ENCODE measurements around the gene DMAP1. TPM values are rescaled to one million over a fixed set of nuclear protein-coding genes. Genes with fewer than 3 reads are reported as not detected.

DMAP1 gene
- total RNA-seq, 2 donors from 2014 or later = 23.6 to 25.4 TPM

- no peak for ATAC-seq
- no peak for DNase-seq
- intact Hi-C loops (cut with DNase I) = no loop called here
Observed at GRCh38 chr1:44266400-44267344, 53.4 kb downstream of the DMAP1 start.

- intact Hi-C loops (cut with DNase I) = no loop called here
- DNase-seq (no peak), ATAC-seq (no peak)
Observed at GRCh38 chr1:44267438-44267837, 54.2 kb downstream of the DMAP1 start.

GRCh38 chr1:44268054-44268453 is 54.8 kb downstream of the DMAP1 start:
- no peak for ATAC-seq
- no peak for DNase-seq
- intact Hi-C loops (cut with DNase I) = no loop called here

Other genes starting within 250 kb of the DMAP1 start
- 10 to 100 TPM; 14.1 to 20.9 TPM for gene DPH2, start 243.5 kb upstream of the DMAP1 start, total RNA-seq
- 100 to 1,000 TPM in 1 of 2 donors, 10 to 100 TPM in 1; 96.5 to 113 TPM for gene ATP6V0B, start 238.5 kb upstream of the DMAP1 start, total RNA-seq
- gene B4GALT2, start 234.3 kb upstream of the DMAP1 start, total RNA-seq = 10 to 100 TPM; 35.5 to 44.2 TPM
- gene CCDC24, start 221.9 kb upstream of the DMAP1 start, total RNA-seq = 1 to 10 TPM; 1.8 to 2.2 TPM
- 1 to 10 TPM; 1.3 to 3.1 TPM for gene SLC6A9, start 182.0 kb upstream of the DMAP1 start, total RNA-seq
- not detected for gene KLF17, start 94.7 kb upstream of the DMAP1 start, total RNA-seq
- not detected for gene KLF18, start 71.8 kb upstream of the DMAP1 start, total RNA-seq
- 10 to 100 TPM; 37.8 to 45.0 TPM for gene ERI3, start 141.8 kb downstream of the DMAP1 start, total RNA-seq
- gene RNF220, start 191.8 kb downstream of the DMAP1 start, total RNA-seq = 10 to 100 TPM; 67.4 to 68.9 TPM